AG04449 (cell line): ENCODE results near the gene P3H3.

Source experiments
- CTCF ChIA-PET: fragments of 350-600 bp; formaldehyde crosslinking; extraction: SDS; loops from one replicate; lab custom pipeline; 2021; ENCODE audit warnings: antibody characterized with exemption; lab: Yijun Ruan, JAX
- POLR2A ChIA-PET: fragments of 400-600, 350-600 bp; formaldehyde crosslinking; extraction: SDS; loops from one replicate; lab custom pipeline; 2020; ENCODE audit warnings: antibody characterized with exemption, inconsistent platforms; lab: Yijun Ruan, JAX
- DNase-seq: peaks from one replicate; pipeline ENCODE4 v3.0.0-alpha.2; 2010; ENCODE audit warnings: low read depth, low spot score
- H3K4me3 ChIP-seq: 2 replicates; pipeline ENCODE4 v1.5.1; 2011; ENCODE audit warnings: low read depth, mild to moderate bottlenecking, control low read depth, low read length
- TF ChIP-seq, protein P1 (sequence below): IDR thresholded peaks from one replicate; pipeline ENCODE4 v1.5.1; 2011; ENCODE audit warnings: mild to moderate bottlenecking, moderate library complexity, low read length, control low read depth, inconsistent platforms; ENCODE audit not compliant: insufficient read depth; ENCODE audit errors: missing control alignments

Gene P3H3

DNA sequence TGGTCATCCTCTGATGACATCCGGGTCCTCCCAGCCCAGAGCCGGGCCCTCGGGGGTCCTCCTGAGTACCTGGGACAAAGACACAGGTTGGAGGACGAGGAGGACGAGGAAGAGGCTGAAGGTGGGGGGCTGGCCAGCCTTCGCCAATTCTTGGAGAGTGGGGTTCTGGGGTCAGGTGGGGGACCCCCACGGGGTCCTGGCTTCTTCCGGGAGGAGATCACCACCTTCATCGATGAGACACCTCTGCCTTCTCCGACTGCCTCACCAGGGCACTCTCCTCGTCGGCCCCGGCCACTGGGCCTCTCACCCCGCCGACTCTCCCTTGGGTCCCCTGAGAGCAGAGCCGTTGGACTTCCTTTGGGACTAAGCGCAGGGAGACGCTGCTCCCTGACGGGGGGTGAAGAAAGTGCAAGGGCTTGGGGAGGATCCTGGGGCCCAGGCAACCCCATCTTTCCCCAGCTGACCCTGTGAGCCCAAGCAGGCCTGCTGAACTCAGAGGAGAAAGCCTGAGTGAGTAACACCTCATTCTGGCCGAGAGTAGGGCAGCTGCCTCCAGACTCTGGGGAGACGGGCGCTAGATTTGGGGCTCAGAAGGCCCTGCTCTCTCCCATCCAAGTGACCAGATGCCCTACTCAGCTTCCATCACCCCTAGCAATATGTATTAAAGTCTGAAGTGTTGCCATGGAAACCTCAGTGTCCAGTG lies 1.3 kb upstream of the P3H3 start:
- H3K4me3 ChIP-seq = no peak overlapping the region; the same call in 1 of the 2 replicates
- TF ChIP-seq, protein P1, sequence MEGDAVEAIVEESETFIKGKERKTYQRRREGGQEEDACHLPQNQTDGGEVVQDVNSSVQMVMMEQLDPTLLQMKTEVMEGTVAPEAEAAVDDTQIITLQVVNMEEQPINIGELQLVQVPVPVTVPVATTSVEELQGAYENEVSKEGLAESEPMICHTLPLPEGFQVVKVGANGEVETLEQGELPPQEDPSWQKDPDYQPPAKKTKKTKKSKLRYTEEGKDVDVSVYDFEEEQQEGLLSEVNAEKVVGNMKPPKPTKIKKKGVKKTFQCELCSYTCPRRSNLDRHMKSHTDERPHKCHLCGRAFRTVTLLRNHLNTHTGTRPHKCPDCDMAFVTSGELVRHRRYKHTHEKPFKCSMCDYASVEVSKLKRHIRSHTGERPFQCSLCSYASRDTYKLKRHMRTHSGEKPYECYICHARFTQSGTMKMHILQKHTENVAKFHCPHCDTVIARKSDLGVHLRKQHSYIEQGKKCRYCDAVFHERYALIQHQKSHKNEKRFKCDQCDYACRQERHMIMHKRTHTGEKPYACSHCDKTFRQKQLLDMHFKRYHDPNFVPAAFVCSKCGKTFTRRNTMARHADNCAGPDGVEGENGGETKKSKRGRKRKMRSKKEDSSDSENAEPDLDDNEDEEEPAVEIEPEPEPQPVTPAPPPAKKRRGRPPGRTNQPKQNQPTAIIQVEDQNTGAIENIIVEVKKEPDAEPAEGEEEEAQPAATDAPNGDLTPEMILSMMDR = no peak
- ChIA-PET POLR2A (interaction anchor here (0.6 to 4.6 kb wide), 8 partner anchors 14 to 145 kb away, joined by 3 to 24 read pairs (median 4); partner anchors contain the start of genes CDCA3, COPS7A, GNB3 and MLF2), CTCF (interaction anchor here (0.8 to 17.9 kb wide), 19 partner anchors 8 to 256 kb away, joined by 3 to 316 read pairs (median 19); partner anchors contain the start of genes CDCA3, COPS7A, GNB3 and MLF2)
- DNase-seq = no peak

DNA sequence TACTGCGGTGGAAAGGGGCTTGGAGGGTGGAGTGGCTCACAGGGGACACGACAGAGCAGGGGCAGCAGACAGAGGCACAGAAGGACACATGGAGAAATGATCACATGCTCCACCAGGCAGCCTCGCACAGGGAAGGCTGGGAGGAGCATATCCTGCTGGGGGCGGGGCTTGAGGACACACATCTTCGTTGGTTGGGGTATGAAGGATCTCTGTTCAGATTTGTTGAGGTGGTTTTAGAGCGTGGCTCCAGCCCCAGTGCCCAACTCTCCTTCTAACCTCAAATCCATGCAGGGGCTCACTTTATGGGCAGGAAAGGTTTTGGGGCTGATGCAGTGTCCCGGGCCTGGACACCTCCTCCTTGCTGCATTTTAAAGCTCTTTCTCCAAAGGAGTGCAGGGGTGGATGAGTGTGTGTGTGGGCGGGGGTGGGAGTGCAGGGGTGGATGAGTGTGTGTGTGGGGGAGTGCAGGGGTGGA lies 733 bp upstream of the P3H3 start:
- no peak for DNase-seq
- TF ChIP-seq, protein P1 = no peak
- ChIA-PET CTCF (interaction anchor here (1.2 to 17.9 kb wide), 12 partner anchors 7 to 104 kb away, joined by 3 to 316 read pairs (median 44); partner anchors contain the start of genes CDCA3, COPS7A, GNB3 and MLF2), POLR2A (interaction anchor here (0.7 to 4.6 kb wide), 9 partner anchors 13 to 103 kb away, joined by 3 to 25 read pairs (median 14); partner anchors contain the start of genes CDCA3, COPS7A, GNB3 and MLF2)
- H3K4me3 ChIP-seq = peak overlapping the region; percentile 46

DNA sequence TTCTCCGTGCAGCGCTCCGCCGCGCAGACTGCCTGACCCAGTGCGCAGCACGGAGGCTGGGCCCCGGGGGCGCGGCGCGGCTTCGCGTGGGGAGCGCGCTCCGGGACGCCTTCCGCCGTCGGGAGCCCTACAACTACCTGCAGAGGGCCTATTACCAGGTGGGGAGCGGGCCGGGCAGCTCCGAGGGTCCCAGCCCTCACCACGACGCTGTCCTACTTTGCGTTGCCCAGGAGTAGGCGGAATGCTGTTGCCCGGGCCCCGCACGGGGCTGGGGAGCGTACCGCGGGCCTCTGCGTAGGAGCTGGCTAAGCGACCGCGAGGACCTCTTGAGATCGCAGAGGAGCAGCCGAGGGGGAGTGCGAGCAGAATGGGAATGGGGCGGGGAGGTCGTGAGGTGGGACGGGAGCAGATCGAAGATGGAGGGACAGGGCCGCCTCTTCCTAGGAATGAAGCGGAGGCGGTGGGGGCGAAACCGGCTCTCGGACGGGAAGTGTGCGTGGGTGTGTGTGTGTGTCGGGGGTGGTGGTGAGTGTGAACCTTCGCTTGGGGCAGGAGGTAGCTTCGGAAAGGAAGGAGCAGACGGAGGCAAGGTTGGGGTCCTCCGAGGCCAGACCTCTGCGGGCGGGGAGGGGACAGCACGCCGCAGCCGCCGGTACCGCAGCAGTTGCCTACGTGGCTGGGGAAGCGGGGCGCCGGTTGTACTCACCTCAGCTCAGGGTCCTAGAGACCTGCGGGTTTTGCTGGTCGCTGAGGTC lies 751 bp downstream of the P3H3 start:
- TF ChIP-seq, protein P1 = no peak
- DNase-seq = no peak
- ChIA-PET POLR2A (interaction anchor here (1.4 to 4.6 kb wide), 8 partner anchors 12 to 105 kb away, joined by 3 to 25 read pairs (median 16); partner anchors contain the start of genes CDCA3, COPS7A, GNB3 and MLF2), CTCF (interaction anchor here (0.8 to 17.9 kb wide), 11 partner anchors 6 to 214 kb away, joined by 3 to 316 read pairs (median 9); partner anchors contain the start of genes CDCA3, COPS7A, GNB3 and MLF2)
- H3K4me3 ChIP-seq = peak overlapping the region; percentile 91

DNA sequence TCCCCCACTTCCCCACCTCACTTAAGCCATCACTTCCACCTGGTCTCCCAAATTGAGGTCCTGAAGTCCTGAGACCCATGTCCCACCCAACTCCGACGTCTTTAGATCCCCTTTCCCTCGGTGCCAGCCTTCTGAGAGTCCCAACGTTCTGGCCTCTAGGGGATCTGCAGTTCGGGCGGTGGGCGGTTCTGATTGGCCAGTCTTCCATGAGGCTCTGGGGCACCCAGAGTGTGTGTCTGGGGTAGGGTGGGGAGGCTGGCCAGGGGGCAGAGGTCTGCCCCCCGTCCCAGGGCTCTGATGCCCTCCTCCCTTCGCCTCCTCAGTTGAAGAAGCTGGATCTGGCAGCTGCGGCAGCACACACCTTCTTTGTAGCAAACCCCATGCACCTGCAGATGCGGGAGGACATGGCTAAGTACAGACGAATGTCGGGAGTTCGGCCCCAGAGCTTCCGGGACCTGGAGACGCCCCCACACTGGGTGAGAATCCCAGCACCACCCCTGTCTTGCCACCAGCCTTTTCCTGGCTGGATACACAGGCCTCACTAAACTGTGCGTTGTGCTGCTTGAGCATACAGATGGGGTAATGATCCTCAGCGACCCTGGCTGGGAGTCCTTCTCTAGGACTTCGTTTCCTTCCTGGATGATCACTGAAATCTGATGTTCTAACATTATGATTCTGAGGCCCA lies 1.5 kb downstream of the P3H3 start:
- no peak for DNase-seq
- TF ChIP-seq, protein P1 = peak; percentile 14
- ChIA-PET POLR2A (interaction anchor here (1.4 to 4.6 kb wide), 7 partner anchors 11 to 77 kb away, joined by 3 to 25 read pairs (median 17); partner anchors contain the start of genes CDCA3, GNB3, MLF2 and PTMS), CTCF (interaction anchor here (0.8 to 17.9 kb wide), 8 partner anchors 17 to 214 kb away, joined by 3 to 316 read pairs (median 8); partner anchors contain the start of genes CDCA3, COPS7A, GNB3 and MLF2)
- H3K4me3 ChIP-seq = peak overlapping the region; percentile 91

DNA sequence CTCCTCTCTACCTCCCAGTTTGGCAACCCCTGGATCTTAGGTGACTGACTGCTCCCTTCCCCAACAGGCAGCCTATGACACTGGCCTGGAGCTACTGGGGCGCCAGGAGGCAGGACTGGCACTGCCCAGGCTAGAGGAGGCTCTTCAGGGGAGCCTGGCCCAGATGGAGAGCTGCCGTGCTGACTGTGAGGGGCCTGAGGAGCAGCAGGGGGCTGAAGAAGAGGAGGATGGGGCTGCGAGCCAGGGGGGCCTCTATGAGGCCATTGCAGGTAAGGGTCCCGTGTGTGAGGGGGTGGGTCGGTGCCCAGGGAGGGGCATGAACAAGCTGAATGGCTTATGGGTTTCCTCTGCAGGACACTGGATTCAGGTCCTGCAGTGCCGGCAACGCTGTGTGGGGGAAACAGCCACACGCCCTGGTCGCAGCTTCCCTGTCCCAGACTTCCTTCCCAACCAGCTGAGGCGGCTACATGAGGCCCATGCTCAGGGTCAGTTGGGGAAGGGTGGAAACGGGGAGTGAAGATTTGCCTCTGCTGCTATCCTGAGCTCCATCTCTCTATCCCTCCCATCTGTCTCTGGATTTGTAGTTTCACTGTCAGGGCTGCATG lies 2.2 kb downstream of the P3H3 start:
- no peak for DNase-seq
- ChIA-PET POLR2A (interaction anchor here (2.3 to 4.6 kb wide), 5 partner anchors 10 to 64 kb away, joined by 7 to 25 read pairs (median 17); partner anchors contain the start of genes CDCA3, GNB3, PTMS and TPI1), CTCF (interaction anchor here (1.1 to 17.9 kb wide), 6 partner anchors 17 to 215 kb away, joined by 3 to 316 read pairs (median 8); partner anchors contain the start of genes CDCA3, GNB3, MLF2 and PTMS)
- TF ChIP-seq, protein P1 = no peak
- peak overlapping the region; percentile 91 for H3K4me3 ChIP-seq
